Fibroblast of skin of left biceps (primary cell): ENCODE data around the gene JAG2.

Experiments used
- DNase-seq, 2 experiments: peaks; one replicate each; pipeline ENCODE4 v3.0.0-alpha.2; 2013; ENCODE audit warnings: low read depth in 2 of 2

The JAG2 gene

GRCh38 chr14:105165761-105166485, 2.7 kb downstream of the JAG2 start:
- no peak for DNase-seq

DNA sequence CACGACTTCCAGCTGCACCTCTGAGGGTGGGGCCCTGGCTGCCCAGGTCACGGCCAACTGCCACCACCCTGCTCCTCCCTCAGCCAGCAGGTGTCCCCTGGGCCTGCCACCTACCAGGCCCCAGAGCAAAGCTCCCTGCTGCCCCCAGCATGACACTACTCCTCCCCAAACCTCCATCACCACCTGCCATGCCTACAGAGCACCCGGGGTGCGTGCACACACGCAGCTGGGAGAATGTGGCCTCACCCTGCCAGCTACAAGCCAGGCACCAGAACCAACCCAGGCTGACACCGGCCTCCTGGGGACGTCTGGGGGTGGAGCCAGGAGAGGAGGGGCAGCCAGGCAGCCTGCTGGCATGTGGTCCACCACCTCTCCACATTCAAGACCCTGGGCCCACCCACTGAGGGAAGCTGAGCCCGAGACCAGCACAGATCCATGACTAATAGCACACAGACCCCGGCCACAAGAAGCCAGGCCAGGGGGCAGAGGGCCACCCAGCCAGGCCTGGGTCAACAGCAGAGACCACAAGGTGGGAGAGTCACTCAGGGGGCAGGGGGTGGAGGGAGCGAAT, 3.4 kb downstream of the JAG2 start:
- DNase-seq: no peak

GRCh38 chr14:105163040-105163742, 5.4 kb downstream of the JAG2 start:
- DNase-seq: no peak

GRCh38 chr14:105162669-105162979, 6.0 kb downstream of the JAG2 start:
- DNase-seq: no peak

GRCh38 chr14:105161964-105162668, 6.5 kb downstream of the JAG2 start:
- DNase-seq: no peak

DNA sequence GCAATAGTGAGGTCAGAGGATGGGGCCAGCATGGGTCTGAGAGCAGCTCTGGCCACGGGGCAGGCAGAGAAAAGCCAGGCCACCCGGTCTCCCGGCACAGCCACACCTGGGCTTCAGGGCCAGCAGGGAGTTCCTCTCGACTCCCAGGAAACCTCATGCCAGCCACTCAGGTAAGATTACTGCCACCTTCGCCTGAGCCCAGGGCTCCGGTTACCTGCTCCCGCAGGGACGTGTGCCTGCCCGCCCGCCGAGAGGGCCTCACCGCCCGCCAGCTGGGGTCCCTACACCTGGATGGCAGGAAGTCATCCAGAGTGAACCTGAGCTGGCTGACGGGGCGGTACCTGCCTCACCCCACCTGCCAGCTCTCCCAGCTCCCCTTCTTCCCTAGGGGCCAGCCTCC, 7.3 kb downstream of the JAG2 start:
- no peak for DNase-seq

- no peak for DNase-seq
Observed at GRCh38 chr14:105160776-105161175, 7.8 kb downstream of the JAG2 start.

DNA sequence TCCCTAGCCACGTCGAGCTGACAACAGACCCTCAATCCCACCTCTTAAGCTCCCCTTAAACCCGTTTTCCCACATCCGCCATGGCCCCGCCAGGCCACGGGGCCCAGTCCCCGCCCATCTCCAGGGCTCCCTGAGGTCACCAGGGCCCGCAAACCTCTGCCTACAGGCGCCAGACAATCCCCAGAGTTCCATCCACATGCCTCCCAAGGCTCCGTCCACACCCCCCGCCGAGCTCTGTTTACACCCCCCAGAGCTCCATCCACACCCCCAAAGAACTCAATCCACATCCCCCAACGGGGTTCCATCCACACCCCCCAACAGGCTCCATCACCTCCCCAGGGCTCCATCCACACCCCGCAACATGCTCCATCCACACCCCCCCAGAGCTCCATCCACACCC, 9.2 kb downstream of the JAG2 start:
- DNase-seq: no peak

GRCh38 chr14:105158794-105159193, 9.8 kb downstream of the JAG2 start:
- no peak for DNase-seq

GRCh38 chr14:105157872-105158271, 10.7 kb downstream of the JAG2 start:
- no peak for DNase-seq

- DNase-seq: no peak
Observed at GRCh38 chr14:105156414-105157375, 11.9 kb downstream of the JAG2 start.

DNA sequence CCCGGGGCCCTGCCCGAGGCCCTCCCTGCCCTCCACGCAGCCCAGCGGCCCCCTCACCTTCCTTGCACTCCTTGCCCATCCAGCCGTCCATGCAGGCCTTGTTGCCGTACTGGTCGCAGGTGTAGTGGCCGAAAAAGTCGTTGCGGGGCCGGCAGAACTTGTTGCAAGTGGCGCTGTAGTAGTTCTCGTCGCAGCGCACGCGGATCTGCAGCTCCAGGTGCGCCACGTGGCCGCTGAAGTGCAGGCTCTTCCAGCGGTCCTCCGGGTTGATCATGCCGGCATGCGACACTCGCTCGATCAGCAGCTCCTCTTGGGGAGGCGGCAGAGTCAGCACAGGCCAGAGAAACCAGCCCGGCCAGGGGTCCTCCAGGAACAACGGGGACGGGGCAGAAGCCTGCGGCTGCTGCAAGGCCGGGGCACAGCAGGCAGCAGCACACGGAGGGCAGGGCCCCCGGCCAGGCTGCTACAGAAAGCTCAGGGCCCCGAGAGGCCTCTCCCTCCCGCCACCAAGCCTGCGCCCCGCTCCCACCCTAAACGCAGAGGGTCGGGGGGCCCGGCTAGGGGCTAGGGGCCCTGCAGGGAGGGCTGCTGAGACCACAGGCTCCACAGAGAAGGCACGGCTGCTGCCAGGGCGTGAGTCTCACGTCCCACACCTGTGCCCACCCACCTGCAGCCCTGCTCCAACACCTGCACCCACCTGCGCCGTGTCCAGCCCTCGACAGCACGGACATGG, 12.7 kb downstream of the JAG2 start:
- no peak for DNase-seq

GRCh38 chr14:105155071-105155651, 13.4 kb downstream of the JAG2 start:
- no peak for DNase-seq

DNA sequence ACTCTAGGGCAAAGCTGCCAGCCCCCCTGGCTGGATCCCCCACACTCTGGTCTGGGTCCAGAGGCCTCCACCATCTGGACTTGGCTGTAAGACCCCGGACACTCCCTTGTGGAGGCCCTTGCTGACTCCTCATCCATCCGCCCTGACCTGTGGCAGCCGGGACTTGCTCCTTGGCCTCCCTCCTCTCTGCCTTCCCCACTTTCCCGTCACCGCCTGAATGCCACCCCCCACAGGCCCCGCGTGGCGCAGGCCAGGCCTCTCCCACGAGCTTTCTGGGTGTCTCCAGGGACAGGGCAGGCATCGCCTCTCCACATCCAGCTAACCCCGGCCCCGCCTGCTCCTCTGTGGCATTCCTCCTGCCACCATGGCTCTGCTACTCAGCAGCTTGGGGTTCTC, 14.1 kb downstream of the JAG2 start:
- no peak for DNase-seq

DNA sequence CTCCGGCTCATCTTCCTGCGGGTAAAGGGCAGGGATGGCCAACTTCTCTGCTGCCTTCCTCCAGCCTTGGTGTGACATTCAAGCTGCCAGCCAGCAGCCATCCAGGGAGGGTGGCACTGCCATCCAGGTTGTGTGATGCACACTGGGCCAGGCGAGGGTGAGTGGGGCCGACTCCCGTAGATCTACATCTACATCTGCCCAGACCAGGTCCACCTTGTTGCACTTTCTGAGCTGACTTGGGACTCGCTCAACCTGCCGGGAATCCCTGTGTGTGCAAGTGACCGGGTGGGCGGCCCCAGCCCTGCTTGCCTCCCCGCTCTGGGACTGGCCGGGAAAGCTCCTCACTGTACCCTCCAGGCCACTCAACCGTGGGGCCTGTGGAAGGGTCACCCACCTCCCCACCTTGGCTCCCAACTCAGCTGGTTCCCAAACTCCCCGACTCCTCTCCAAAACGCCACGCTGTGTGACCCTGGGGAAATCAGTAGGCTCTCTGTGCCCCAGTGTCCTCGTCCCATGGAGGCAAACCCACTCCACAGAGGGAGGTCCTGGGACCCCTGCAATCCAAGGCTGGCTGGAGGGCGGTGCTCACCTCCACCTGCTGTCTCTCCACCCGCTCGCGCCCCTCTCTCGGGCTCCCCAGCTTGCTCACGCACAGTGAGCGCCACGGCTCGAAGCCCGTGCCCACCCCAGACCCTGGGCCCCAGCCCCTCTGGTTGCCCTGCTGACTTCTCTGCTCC, 14.7 kb downstream of the JAG2 start:
- DNase-seq: no peak

DNA sequence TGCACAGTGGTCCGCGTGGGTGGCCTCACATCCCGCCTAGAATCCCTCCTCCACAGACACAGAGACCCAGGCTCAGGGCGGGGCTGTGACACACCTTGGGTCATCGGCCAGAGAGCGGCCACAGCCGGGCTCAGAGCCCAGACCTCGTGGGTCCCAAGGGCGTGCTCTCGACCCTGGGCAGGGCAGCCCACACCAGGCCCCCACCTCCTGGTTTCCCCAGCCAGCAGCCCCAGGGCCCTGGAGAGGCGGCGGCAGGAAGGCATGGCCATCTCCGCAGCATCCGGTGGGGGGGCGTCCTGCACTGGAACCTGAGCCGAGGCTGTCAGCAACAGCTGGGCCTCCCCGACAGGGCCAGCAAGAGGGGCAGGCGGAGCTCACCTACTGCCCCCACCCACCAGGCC, 15.2 kb downstream of the JAG2 start:
- no peak for DNase-seq

- no peak for DNase-seq
Observed at GRCh38 chr14:105152794-105153241, 15.8 kb downstream of the JAG2 start.

DNA sequence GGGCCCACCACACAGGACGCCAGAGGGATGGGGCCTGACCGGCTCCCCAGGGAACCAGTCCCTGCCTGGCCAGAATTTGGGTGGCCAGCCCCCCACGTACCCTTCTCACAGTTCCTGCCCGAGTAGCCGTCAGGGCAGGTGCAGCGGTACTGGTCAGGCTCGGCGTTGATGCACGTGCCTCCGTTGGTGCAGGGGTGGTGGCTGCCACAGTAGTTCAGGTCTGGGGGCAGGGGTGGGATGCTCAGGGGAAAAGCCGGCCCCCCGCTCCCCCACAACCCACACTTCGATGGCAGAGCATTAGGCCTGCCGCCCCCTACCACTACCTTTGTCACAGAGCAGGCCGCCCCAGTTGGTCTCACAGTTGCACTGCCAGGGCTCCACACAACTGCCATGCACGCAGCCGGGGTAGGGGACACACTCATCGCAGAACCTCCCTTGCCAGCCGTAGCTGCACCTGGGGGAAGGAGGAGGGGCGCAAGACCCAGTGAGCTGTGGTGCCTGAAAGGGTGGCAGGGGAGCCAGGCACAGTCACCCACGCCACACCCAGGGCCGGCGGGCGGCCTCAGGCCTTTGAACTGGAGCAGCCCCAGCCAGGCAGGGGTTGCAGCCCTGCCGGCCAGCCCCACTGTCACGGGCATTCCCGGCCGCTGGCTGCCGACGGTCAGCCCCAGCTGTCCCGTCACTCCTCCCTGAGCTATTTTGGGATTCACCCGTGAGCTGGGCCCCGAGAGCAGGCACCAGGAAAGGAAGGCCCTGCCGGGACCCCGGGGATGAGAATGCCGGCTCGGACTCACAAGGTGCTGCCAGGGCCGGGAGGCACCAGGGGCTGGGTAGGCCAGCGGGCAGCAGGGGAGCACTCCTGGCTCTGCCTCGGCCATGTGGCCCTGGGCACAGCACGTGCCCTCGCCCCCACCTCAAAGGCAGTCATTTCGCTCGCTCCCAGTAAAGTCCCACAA, 16.5 kb downstream of the JAG2 start:
- no peak for DNase-seq
